GM12873 (cell line): Measurements from ENCODE around the gene DMD.

Experiments
- CTCF ChIP-seq: IDR thresholded peaks from 2 replicates; pipeline ENCODE4 v1.5.1; 2012; ENCODE audit warnings: low read depth, mild to moderate bottlenecking, moderate library complexity, low read length, control low read depth; ENCODE audit not compliant: insufficient read depth; ENCODE audit errors: missing control alignments

Gene DMD

DNA sequence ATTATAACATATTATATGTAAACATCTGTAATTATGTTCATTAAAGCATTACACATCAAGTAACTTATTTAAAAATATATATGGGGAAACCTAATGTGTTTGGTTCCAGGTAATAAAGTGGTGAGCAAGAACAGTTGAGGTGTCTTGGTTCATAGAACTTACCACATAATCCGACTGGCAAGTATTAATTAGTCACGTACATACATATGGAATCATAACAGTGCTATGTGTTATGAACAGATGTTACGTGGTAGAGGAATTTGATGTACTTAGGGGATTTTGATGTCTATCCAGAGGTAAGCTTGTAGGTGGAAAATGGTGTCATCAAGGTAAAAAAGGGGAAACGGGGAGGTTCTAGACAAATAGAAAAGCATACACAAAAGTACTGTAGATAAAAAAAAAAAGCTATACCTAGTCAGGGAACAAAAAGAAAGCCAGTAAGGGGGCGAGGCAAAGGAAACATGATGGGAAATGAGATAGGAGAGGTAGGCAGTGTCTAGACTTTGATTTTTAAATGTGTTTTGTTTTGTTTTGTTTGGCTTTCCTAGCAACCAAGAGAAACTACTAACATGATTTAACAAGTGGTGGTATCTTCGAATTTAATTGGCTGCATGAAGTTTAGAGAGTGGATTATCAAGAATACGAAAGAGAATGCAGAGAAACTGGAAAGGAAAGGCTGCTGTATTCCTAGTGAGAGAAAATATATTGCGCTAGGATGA lies 12.6 kb downstream of the DMD start:
- no peak for TF ChIP-seq CTCF

- no peak for TF ChIP-seq CTCF
Observed at GRCh38 chrX:33195698-33196097, 15.7 kb downstream of the DMD start.

DNA sequence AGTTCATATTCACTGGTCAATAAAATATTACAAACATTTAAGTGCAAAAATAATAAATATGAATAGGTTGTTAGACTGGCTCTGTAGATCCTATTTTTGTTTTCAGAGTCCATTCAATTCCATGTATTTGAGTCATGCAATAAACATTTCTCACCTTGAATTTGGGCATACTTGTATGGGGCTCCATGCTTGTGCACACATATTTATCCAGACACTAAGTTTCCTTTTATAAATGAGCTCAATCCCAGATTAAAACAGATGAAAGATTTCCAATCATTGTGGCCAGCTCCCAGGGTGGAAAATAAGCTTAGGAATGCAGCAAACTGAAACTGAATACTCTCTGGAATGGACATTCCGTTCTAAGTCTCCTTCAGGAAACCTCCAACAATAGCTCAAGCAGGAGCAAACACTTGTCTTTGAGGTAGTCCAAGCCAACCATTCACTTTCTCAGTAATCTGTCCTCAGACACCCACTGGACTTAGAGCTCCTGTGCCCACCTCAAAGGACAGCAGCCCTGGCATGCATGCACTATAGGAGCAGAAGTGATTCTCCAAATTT lies 16.4 kb downstream of the DMD start:
- no peak for TF ChIP-seq CTCF

DNA sequence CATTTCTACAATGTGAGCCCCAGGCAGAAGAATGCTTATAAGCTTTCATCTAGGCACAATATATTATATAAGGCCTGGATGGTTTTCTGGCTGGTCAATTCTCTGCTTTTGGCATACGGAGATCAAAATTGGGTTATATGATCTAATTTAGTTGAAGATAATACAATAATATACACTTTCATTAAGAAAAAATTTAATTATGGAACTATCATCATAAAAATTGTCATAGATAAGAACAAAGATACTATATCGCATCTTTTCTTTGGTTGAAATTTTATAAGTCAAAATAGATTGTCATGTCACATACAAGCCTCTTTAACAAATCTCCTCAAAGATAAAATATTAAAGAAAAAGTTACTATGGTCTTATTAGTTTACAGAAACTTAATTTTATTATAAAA lies 17.1 kb downstream of the DMD start:
- no peak for TF ChIP-seq CTCF

DNA sequence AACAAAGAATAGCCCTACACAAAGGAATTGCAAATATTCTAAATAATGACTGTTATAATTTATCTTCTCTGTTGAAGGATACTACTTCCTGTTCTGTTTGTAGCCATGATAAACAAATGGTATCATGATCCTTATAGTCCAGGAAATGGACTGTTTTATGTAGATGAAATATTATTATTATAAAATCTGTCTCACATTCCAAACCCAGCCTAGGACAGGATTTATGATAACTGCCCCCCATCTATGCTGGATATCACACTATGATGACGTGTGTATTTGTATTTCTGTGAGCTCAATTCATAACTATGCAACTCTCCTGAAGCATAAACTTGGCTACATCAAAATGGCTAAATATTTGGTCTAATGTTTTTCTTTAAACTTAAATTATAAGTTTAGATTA lies 21.3 kb downstream of the DMD start:
- TF ChIP-seq CTCF, result no peak

- TF ChIP-seq CTCF, result no peak
Observed at GRCh38 chrX:33188881-33189280, 22.5 kb downstream of the DMD start.

DNA sequence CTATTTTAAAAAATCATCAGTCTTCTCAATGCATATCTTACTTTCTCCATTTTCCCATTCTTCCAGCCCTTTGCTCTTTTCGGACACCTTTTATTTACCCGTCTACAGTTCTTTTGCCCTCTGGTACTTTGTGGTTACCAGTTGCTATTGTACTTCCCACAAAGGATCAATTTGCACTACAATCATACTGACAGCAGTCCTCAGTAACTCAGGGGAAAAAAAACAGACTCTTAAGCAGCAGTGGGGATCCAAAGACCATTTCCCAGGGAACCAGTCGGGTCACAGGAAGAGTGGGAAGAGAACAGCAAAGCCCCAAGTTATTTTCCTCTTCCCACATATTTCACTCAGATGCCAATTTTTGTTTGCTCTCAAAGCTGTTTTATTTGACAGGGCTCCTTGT lies 23.1 kb downstream of the DMD start:
- TF ChIP-seq CTCF, result no peak
